Coronary artery (tissue), 2 donors: Measurements from ENCODE around the gene TEX12.

ENCODE experiments used
- DNase-seq: peaks from one replicate; pipeline ENCODE4 v3.0.0-alpha.2; 2017; ENCODE audit warnings: low spot score
- H3K27ac ChIP-seq, 2 donors: fragments of 200-600 bp; sonication (generic); one replicate each; pipeline ENCODE4 v1.5.1; 2016 to 2019
- H3K4me3 ChIP-seq: fragments of 200-600 bp; sonication (generic); 2 replicates; pipeline ENCODE4 v1.5.1; 2016; ENCODE audit warnings: mild to moderate bottlenecking, moderate library complexity
- CTCF ChIP-seq: fragments of 200-600 bp; sonication (generic); IDR thresholded peaks from one replicate; pipeline ENCODE4 v1.5.1; 2019; ENCODE audit warnings: antibody characterized with exemption

Gene TEX12

GRCh38 chr11:112132737-112133136 is 34.4 kb upstream of the TEX12 start:
- no peak for TF ChIP-seq CTCF
- no peak overlapping the region for H3K27ac ChIP-seq

GRCh38 chr11:112134473-112134872 is 32.7 kb upstream of the TEX12 start:
- Histone ChIP-seq H3K27ac (no peak overlapping the region), H3K4me3 (no peak overlapping the region)
- no peak for TF ChIP-seq CTCF
- no peak for DNase-seq

More at GRCh38 chr11:112132737-112133136, 34.4 kb upstream of the TEX12 start:
- DNase-seq = no peak
- no peak overlapping the region for H3K4me3 ChIP-seq

- Histone ChIP-seq H3K4me3 (no peak overlapping the region), H3K27ac (no peak overlapping the region)
- no peak for TF ChIP-seq CTCF
- DNase-seq = no peak
Observed at GRCh38 chr11:112143597-112143996, 23.6 kb upstream of the TEX12 start.

GRCh38 chr11:112150517-112150916 is 16.7 kb upstream of the TEX12 start:
- Histone ChIP-seq H3K4me3 (no peak overlapping the region), H3K27ac (no peak overlapping the region)
- DNase-seq = no peak
- no peak for TF ChIP-seq CTCF

GRCh38 chr11:112156153-112156955 is 10.8 kb upstream of the TEX12 start:
- no peak overlapping the region for H3K27ac ChIP-seq
- no peak for DNase-seq

GRCh38 chr11:112156956-112157766 is 10.0 kb upstream of the TEX12 start:
- Histone ChIP-seq H3K27ac (no peak overlapping the region), H3K4me3 (no peak overlapping the region)

More at GRCh38 chr11:112156153-112156955, 10.8 kb upstream of the TEX12 start:
- TF ChIP-seq CTCF = no peak
- H3K4me3 ChIP-seq = no peak overlapping the region

More at GRCh38 chr11:112156956-112157766, 10.0 kb upstream of the TEX12 start:
- TF ChIP-seq CTCF = no peak
- no peak for DNase-seq
